ENCODE data around the gene ANKS3. TPM values are rescaled to one million over a fixed set of nuclear protein-coding genes. Genes with fewer than 3 reads are reported as not detected.
A peak's percentile ranks its signal among the peaks of the same experiment; 100 is the strongest.

Gene ANKS3
- total RNA-seq, 6 experiments from 2014 or later = 4.7 to 10.7 (median 7.6) TPM

- Histone ChIP-seq H3K4me3 (no peak overlapping the region), H3K4me1 (peaks cover 0 to 26% (median 18%) of the 10 kb centered on the region in 4 donors), H3K9me3 (no peaks in the 10 kb centered on the region), H3K27ac (no peak overlapping the region), H3K27me3 (no peaks in the 10 kb centered on the region), H3K36me3 (peaks cover 0 to 46% (median 24%) of the 10 kb centered on the region in 4 donors)
- DNase-seq (no peak), ATAC-seq (no peak)
- 92% methylated on average over 10 of the region's 10 CpGs for WGBS (ENCODE audit: insufficient coverage, low coverage, low lambda C conversion rate, missing lambda C conversion rate)
- TF ChIP-seq POLR2A (IDR thresholded peaks at IDR 0.05) = no peak
- TF ChIP-seq, protein P1, sequence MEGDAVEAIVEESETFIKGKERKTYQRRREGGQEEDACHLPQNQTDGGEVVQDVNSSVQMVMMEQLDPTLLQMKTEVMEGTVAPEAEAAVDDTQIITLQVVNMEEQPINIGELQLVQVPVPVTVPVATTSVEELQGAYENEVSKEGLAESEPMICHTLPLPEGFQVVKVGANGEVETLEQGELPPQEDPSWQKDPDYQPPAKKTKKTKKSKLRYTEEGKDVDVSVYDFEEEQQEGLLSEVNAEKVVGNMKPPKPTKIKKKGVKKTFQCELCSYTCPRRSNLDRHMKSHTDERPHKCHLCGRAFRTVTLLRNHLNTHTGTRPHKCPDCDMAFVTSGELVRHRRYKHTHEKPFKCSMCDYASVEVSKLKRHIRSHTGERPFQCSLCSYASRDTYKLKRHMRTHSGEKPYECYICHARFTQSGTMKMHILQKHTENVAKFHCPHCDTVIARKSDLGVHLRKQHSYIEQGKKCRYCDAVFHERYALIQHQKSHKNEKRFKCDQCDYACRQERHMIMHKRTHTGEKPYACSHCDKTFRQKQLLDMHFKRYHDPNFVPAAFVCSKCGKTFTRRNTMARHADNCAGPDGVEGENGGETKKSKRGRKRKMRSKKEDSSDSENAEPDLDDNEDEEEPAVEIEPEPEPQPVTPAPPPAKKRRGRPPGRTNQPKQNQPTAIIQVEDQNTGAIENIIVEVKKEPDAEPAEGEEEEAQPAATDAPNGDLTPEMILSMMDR (IDR thresholded peaks at IDR 0.05) = no peak
- intact Hi-C loops (cut with DNase I) = no loop called here
Measured at GRCh38 chr16:4668313-4668960, 65.6 kb downstream of the ANKS3 start.

GRCh38 chr16:4667203-4667963 is 66.7 kb downstream of the ANKS3 start:
- Histone ChIP-seq H3K9me3 (no peaks in the 10 kb centered on the region), H3K4me1 (peaks cover 0 to 35% (median 23%) of the 10 kb centered on the region in 4 donors), H3K4me3 (no peak overlapping the region), H3K27ac (peak overlapping the region in 1 of 3 donors; percentile 32), H3K27me3 (no peaks in the 10 kb centered on the region), H3K36me3 (peaks cover 0 to 44% (median 21%) of the 10 kb centered on the region in 4 donors)
- peak in 1 of 3 donors; percentile 50 for DNase-seq
- 36% methylated on average over 13 of the region's 20 CpGs for WGBS (ENCODE audit: insufficient coverage, low coverage, low lambda C conversion rate, missing lambda C conversion rate)
- intact Hi-C loops (cut with DNase I) = no loop called here
- ATAC-seq = no peak
- TF ChIP-seq POLR2A (IDR thresholded peaks at IDR 0.05) = no peak
- TF ChIP-seq, protein P1 (IDR thresholded peaks at IDR 0.05) = no peak

- Histone ChIP-seq H3K4me1 (peaks cover 0 to 35% (median 23%) of the 10 kb centered on the region in 4 donors), H3K9me3 (no peaks in the 10 kb centered on the region), H3K27me3 (no peaks in the 10 kb centered on the region), H3K27ac (peak overlapping the region in 1 of 3 donors; percentile 71), H3K4me3 (no peak overlapping the region), H3K36me3 (peaks cover 0 to 43% (median 19%) of the 10 kb centered on the region in 4 donors)
- ATAC-seq (no peak), DNase-seq (peak in 2 of 3 donors; percentile 48 to 51)
- 71% methylated on average over 1 of the region's 20 CpGs for WGBS (ENCODE audit: insufficient coverage, low coverage, low lambda C conversion rate, missing lambda C conversion rate)
- intact Hi-C loops (cut with DNase I) = no loop called here
- TF ChIP-seq, protein P1 (IDR thresholded peaks at IDR 0.05) = peak in 1 of 4 donors; percentile 23
- no peak for TF ChIP-seq POLR2A (IDR thresholded peaks at IDR 0.05)
Measured at GRCh38 chr16:4666537-4667202, 67.4 kb downstream of the ANKS3 start.

DNA sequence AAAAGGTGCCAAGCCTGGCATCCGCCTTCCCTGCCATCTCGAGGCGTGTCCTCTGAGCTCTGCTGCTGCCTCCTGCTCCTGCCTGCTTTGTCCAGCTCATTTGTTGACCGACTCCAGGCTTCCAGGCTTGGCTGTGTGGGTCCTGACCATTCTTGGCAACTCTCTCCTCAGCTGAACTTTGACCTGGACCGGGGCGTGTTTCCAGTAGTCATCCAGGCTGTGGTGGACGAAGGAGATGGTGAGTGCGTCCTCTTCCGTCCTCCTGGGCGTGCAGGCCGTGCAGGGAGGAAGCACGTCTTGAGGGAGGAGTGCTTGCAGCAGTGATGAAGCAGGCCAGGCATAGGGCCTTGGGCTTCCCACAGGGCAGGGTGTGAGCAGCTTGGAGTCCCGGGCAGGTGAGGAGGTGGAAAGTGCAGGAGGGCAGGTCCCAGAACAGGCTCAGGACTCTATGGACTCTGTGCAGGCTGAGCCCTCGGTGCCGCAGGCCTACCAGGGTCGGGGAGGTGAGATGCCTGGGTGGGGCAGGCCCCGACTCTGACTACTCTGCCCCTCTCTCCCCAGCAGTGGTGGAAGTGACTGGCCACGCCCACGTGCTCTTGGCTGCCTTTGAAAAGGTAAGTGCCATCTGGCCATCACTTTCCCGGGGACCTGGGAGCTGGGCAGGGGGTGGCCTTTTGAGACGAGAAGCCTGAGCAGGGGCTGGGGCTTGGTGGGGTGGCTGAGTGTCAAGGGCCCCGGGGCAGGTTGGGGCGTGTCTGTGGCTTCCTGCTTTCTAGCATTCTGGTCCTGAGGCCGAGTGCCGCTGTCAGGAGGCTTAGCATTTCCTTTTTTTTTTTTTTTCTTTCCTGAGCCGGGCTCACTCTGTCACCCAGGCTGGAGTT is 69.3 kb downstream of the ANKS3 start:
- Histone ChIP-seq H3K27ac (peak overlapping the region; percentile 74 to 97 (median 94)), H3K36me3 (peaks cover 0 to 31% (median 12%) of the 10 kb centered on the region in 4 donors), H3K9me3 (no peaks in the 10 kb centered on the region), H3K4me3 (peak overlapping the region; percentile 12 to 50 (median 41)), H3K4me1 (peaks cover 0 to 46% (median 26%) of the 10 kb centered on the region in 4 donors), H3K27me3 (no peaks in the 10 kb centered on the region)
- intact Hi-C loops (cut with DNase I) = no loop called here
- TF ChIP-seq POLR2A (IDR thresholded peaks at IDR 0.05) = peak; percentile 44
- TF ChIP-seq, protein P1 (IDR thresholded peaks at IDR 0.05) = no peak
- WGBS (ENCODE audit: insufficient coverage, low coverage, low lambda C conversion rate, missing lambda C conversion rate) = 13% methylated on average over 13 of the region's 26 CpGs
- DNase-seq (peak; percentile 84 to 94 (median 91)), ATAC-seq (peak; percentile 76 to 79 (median 78))

Measured in right lobe of liver (tissue), 6 donors.